Upper lobe of left lung (tissue), 4 donors: ENCODE data around the gene PRKAG2.

Experiments used
- CTCF ChIP-seq, 6 experiments: fragments of 450-650 bp in 4 of 6; fragments of 200-600 bp in 2 of 6; sonication (generic) in 2 of 6; IDR thresholded peaks; one replicate each; pipeline ENCODE4 v1.5.1; 2016 to 2019; ENCODE audit warnings: antibody characterized with exemption in 6 of 6
- EP300 ChIP-seq, 4 donors: sonication (generic); formaldehyde crosslinking; IDR thresholded peaks; one replicate each; pipeline ENCODE4 v1.5.1; 2017; ENCODE audit warnings: antibody characterized with exemption in 4 of 4, control low read depth in 2 of 4
- POLR2A ChIP-seq, 4 donors: fragments of 450-650 bp; IDR thresholded peaks; one replicate each; pipeline ENCODE4 v1.5.1; 2016 to 2017; ENCODE audit warnings: antibody characterized with exemption in 4 of 4, mild to moderate bottlenecking in 2 of 4
- POLR2AphosphoS5 ChIP-seq, 2 donors: sonication (generic); formaldehyde crosslinking; IDR thresholded peaks; one replicate each; pipeline ENCODE4 v1.5.1; 2017; ENCODE audit warnings: antibody characterized with exemption in 2 of 2

- TF ChIP-seq POLR2AphosphoS5 (IDR thresholded peaks at IDR 0.05) (no peak), CTCF (IDR thresholded peaks at IDR 0.05) (no peak), POLR2A (IDR thresholded peaks at IDR 0.05) (no peak), EP300 (IDR thresholded peaks at IDR 0.05) (no peak)
Observed at GRCh38 chr7:151847681-151848081, 29.2 kb downstream of the PRKAG2 start.
